Effector CD4-positive, alpha-beta T cell (primary cell): ENCODE data around the gene GIT1.

ENCODE experiments used
- DNase-seq: peaks from one replicate; pipeline ENCODE4 v3.0.0-alpha.2; 2020

GIT1 gene

GRCh38 chr17:29593591-29594518, 4.4 kb upstream of the GIT1 start:
- DNase-seq, result no peak

- no peak for DNase-seq
These were observed 3.6 kb upstream of the GIT1 start, which contains the start of gene ANKRD13B for GRCh38 chr17:29592850-29593551. Gene ANKRD13B, plus strand, starts transcription at chr17:29593132. Its CDS starts 490 bp downstream, at chr17:29593622.

- DNase-seq, result peak; percentile 72
These were observed 2.5 kb upstream of the GIT1 start for GRCh38 chr17:29591737-29592608.

GRCh38 chr17:29591146-29591736, 1.8 kb upstream of the GIT1 start:
- no peak for DNase-seq

GRCh38 chr17:29590411-29591145, 1.1 kb upstream of the GIT1 start:
- DNase-seq, result no peak

- DNase-seq, result peak; percentile 40
These were observed 661 bp downstream of the GIT1 start for GRCh38 chr17:29588562-29589411.

- DNase-seq, result no peak
These were observed 1.4 kb downstream of the GIT1 start for GRCh38 chr17:29588017-29588561.

- DNase-seq, result no peak
These were observed 1.9 kb downstream of the GIT1 start for GRCh38 chr17:29587591-29587990.

GRCh38 chr17:29586676-29587469, 2.6 kb downstream of the GIT1 start:
- DNase-seq, result no peak

- no peak for DNase-seq
These were observed 4.2 kb downstream of the GIT1 start for GRCh38 chr17:29585080-29585751.

GRCh38 chr17:29584452-29585079, 4.9 kb downstream of the GIT1 start:
- DNase-seq, result no peak

- DNase-seq, result no peak
These were observed 5.9 kb downstream of the GIT1 start for GRCh38 chr17:29583324-29584248.

GRCh38 chr17:29582772-29583171, 6.7 kb downstream of the GIT1 start:
- no peak for DNase-seq

GRCh38 chr17:29582254-29582765, 7.1 kb downstream of the GIT1 start:
- no peak for DNase-seq

GRCh38 chr17:29581583-29582253, 7.7 kb downstream of the GIT1 start:
- DNase-seq, result no peak
